GM19438 (cell line): ENCODE results near the gene SLC39A1.
A peak's percentile ranks its signal among the peaks of the same experiment; 100 is the strongest.
"Not testable (repeated sequence)": the region's sequence is repeated elsewhere in the genome, so short reads cannot be mapped to it uniquely, and the experiment has no call there.

Source experiments
- ATAC-seq: cut with Tn5 transposase; IDR thresholded peaks from one replicate; pipeline ENCODE4 v1.9.1; 2021; ENCODE audit warnings: low read depth; ENCODE audit not compliant: unreplicated experiment

The SLC39A1 gene, protein sequence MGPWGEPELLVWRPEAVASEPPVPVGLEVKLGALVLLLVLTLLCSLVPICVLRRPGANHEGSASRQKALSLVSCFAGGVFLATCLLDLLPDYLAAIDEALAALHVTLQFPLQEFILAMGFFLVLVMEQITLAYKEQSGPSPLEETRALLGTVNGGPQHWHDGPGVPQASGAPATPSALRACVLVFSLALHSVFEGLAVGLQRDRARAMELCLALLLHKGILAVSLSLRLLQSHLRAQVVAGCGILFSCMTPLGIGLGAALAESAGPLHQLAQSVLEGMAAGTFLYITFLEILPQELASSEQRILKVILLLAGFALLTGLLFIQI

GRCh38 chr1:153963030-153963849, at the start of gene SLC39A1:
Gene SLC39A1 (minus strand): TSS chr1:153963537. CDS start chr1:153962715, 822 bp downstream.
- ATAC-seq: no peak

GRCh38 chr1:154012543-154012942, 49.2 kb upstream of the SLC39A1 start:
- ATAC-seq: not testable (repeated sequence)

- ATAC-seq: no peak
Measured at GRCh38 chr1:154012129-154012528, 48.8 kb upstream of the SLC39A1 start.

GRCh38 chr1:154006136-154006535, 42.8 kb upstream of the SLC39A1 start:
- no peak for ATAC-seq

GRCh38 chr1:154000420-154000819, 37.1 kb upstream of the SLC39A1 start:
- no peak for ATAC-seq

GRCh38 chr1:153996882-153997281, 33.5 kb upstream of the SLC39A1 start:
- not testable (repeated sequence) for ATAC-seq

DNA sequence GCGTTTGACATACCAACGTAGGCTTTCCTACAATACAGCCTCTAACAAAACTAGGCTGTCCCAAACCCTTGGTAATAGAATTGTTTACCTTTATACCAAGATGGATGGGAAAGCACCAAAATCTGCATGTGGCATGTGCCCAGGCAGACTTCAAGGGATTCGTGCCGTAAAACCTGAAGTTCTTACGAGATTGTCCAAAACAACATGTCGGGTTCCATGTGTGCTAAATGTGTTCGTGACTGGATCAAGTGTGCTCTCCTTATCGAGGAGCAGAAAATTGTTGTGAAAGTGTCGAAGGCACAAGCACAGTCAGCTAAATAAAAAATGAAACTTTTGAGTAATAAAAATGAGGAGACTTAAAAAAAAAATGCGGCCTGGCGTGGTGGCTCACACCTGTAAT, 32.3 kb upstream of the SLC39A1 start:
- ATAC-seq: no peak

DNA sequence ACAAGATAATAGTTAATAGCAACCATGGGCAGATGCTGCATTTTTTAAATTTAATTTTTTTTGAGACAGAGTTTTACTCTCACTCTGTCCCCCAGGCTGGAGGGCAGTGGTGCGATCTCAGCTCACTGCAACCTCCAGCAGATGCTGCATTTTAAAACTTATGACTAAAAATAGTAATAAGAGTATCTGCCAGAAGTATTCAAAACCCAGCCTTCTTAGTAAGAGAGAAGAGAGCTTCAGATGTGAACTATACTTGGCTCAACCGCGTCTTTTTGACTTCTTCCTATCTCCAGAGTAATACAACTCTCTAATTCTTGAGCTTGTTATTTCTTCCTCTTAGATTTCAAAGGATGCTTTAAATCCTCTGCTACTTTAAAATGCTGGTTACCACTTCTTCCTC, 31.9 kb upstream of the SLC39A1 start:
- ATAC-seq: no peak

DNA sequence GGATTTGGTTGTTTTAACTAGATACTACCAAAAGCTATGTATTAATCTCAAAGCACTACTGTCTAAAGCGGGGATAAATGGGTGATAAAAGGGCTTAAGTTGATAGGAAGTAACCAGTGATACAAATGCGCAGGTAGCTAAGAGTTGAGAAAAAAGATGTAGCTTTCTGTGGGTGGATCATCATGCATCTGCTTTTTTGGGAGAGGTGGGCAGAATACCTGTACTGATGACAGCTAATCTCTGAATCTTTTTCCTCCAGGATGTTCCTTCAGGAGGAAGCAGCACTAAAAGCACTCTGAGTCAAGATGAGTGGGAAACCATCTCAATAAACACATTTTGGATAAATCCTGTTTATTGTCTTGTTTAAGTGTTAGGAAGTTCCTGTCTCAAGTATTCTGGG, 28.5 kb upstream of the SLC39A1 start:
- no peak for ATAC-seq

DNA sequence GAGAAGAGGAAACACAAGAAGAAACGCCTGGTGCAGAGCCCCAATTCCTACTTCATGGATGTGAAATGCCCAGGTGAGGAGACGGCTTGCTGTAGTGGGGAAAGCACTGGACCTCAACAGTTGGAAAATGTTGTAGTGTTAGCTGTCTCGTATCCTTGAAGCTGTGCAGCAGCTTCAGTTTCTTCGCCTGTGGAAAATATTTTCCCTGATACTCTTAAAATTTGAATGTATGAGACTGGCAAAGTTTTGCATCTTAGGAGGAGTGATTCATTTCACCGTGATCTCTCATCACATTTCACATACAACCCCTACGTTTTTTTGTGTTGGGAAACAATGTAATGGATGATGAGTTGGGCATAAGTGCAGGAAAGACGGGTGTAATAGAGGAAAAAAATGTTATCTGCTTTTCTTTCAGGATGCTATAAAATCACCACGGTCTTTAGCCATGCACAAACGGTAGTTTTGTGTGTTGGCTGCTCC, 27.9 kb upstream of the SLC39A1 start:
- ATAC-seq: no peak

DNA sequence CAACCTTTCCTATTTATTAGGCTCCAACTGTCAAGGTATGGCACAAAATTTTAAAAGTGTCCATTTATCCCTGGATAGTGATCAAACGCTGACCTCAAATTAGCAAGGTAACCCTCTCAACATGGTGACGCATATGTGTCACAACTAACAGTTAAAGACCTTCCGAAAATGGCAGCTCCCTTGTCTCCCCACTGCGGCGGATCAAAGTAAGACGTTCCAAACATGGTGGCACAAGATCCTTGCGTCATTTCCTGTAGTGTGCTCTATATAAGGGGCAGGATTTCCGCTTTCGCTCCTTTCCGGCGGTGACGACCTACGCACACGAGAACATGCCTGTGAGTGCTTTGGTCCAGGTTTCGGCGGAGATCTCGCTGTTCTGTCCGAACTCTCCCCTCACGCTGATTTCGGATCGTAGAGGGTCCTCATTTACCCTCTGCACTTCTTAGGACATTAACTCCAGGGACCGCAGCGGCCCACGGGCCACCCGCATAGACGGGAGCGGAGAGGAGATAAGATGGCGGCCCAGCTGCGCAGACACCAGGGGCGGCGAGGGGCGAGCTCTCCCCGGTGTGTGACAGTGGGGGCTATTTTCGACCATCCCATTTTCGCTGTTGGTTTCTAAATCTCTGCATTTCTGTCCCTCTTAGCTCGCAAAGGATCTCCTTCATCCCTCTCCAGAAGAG, 27.3 kb upstream of the SLC39A1 start, which contains the start of gene RPS27:
Gene RPS27, plus strand, starts transcription at position 295 of the 683 bp plus-strand sequence. Its CDS starts 35 bp downstream, at position 330.
- ATAC-seq: peak; percentile 52

DNA sequence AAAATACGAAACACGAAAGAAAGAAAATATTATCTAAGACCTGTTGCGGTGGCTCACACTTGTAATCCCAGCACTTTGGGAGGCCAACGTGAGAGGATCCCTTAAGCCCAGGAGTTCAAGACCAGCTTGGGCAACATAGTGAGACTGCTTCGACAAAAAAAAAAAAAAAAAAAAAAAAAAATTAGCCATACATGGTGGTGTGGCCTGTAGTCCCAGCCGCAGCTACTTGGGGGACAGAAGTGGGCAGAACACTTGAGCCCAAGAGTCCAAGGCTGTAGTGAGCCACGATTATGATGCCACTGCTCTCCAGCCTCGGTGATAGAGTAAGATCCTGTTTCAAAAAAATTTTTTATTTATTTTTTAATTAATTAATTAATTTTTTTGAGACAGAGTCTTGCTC, 24.3 kb upstream of the SLC39A1 start:
- ATAC-seq: no peak

DNA sequence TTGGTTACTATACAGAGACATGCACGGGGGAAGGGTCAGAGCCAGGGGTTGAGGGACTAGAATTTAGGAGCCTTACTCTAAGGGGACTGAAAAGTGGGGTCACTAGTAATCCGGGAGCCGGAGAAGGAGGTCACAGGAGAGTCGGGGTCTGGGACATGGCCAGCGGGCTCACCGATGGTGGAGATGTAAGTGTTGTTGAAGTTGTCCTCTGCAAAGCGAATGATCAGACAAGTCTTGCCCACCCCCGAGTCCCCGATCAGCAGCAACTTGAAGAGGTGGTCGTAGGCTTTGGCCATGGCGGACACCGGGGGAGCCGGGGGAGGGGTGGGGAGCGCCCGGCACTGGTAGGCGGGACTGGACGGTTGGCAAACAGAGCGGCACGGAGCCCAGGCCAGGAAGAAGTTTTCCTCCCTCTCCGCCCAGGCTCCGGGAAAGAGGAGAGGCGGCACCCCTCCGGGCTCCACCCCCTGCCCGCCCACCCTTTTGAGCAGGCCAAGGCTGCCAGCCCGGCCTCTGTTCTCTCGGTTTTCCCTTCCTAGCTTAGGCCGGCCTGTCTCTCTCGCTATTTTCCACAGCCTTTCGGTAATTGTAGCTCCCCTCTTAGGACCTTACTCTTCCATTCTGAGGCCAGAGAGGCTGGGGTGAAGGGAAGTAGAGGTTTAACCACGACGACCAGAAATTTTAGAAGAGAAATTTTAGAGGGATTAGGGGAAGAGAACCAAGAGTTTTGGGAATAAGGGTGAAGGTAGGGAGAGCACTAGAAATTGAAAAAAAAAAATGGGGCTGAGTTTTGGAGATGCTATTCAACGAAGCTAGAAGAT, 22.8 kb upstream of the SLC39A1 start, which contains the start of gene RAB13:
Gene RAB13, minus strand, starts transcription at position 399 of the 821 bp plus-strand sequence. Its CDS starts 103 bp downstream, at position 296.
- no peak for ATAC-seq

- no peak for ATAC-seq
Measured at GRCh38 chr1:153985341-153985912, 22.1 kb upstream of the SLC39A1 start.

DNA sequence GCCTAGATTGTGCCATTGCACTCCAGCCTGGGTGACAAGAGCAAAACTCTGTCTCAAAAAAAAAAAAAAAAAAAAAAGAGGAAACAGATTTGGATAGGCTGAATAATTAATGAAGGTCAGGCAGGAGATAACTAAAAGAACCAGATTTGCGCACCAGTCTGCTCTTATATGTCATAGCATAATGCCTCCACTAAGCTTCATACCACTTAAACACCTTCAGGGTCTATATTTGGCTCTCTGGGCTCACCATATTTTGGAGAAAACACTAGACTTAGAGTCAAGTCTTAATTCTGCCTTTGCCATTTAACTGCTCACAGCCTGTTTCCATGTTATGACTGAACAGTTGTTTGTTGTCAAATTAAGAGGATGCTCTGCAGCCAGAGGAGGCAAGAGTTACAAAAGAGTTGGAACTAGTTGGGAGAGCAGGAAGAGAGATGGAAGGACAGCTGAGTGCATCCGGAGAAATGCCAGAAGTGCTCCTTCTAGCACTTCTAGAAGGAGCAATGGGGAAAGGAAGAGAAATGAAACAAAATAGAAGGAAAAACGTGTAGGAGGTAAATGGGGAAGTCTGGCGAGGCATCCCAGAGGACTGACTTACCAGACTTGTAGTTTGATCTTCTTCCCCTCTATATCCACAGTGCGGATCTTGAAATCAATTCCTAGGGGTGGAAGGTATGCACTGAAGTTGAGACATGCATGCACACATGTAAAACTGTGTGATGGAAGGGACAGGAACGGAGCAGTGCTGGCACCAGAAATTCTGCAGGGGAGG, 21.0 kb upstream of the SLC39A1 start:
- no peak for ATAC-seq

GRCh38 chr1:153981735-153982134, 18.4 kb upstream of the SLC39A1 start:
- ATAC-seq: not testable (repeated sequence)

GRCh38 chr1:153979091-153979490, 15.8 kb upstream of the SLC39A1 start:
- not testable (repeated sequence) for ATAC-seq

DNA sequence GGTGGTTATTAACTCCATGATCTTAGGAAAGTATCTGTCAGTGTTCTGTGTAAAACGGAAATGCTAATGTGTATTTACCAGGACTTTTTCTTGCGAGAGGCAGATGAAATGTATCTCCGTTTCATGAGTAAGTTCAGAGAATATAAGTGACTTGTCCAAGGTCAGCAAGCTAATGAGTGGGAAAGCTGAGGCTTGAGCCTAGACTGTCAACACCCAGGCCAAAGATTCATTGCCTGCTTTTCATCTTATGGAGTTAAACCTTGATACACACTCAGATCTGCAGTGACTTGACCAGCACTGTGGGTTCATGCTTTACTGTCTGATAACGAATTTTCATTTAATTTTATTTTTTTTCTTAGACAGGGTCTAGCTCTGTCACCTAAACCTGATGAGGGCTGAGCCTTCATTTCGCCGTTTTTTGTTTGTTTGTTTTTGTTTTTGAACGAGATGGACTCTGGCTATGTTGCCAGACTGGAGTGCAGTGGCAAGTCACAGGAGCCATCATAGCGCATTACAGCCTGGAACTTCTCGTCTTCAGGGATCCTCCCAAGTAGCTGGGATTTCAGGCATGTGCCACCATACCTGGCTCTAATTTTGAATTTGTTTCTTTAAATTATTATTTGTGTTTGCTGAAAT, 15.1 kb upstream of the SLC39A1 start:
- ATAC-seq: no peak
